ENCODE results near the gene ALDH3B1. TPM values are rescaled to one million over a fixed set of nuclear protein-coding genes. Genes with fewer than 3 reads are reported as not detected.

Gene ALDH3B1
- polyA plus RNA-seq, 3 donors, result 79.8 to 89.1 (median 86.7) TPM

DNA sequence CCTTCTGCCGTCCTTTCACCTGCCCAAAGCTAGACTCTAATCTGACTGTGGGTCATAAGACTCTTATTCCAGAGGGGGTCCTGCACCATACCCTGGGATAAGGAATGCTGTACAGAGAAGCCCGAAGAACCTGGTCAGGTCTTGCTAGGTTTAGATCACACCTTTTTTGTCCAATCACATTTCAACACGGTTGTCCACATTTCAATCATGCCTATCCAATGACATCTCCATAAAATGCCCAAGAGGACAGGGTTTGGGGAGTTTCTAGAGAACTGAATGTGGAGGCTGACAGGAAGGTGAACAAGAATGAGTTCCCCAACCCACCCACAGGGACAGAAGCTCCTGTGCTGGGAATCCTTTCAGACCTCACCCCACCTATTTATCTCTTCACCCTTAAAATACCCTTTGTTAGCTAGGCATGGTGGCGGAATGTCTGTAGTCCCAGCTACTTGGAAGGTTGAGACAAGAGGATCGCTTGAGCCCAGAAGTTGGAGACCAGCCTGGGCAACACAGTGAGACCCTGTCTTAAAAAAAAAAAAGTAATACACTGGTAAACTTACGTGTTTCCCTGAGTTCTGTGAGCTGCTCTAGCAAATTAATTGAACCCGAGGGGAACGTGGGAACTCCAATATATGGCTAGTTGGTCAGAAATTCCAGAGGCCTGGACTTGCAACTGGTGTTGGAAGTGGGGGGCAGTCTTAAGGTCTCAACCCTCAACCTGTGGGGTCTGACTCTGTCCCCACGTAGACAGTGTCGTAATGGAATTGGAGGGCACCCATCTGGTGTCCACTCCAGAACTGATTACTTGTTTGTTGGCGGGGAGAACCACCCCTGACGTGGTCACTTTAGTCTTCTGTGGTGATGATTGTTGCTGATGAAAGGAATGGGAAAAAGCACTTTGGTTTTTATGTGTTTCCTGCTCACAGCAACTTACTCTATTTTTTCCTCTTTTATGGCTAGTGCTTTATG is 46.5 kb downstream of the ALDH3B1 start:
- Histone ChIP-seq H3K79me2 (ENCODE audit: insufficient read depth, low read length) (no peaks in the 10 kb centered on the region), H3K9me3 (replicated peaks in 1 of 2; ENCODE audit: control insufficient read depth in 1 of 2, insufficient read depth in 1 of 2, low read length in 2 of 2) (no peaks in the 10 kb centered on the region), H3K9ac (ENCODE audit: insufficient read depth, low read length, poor library complexity, severe bottlenecking) (no peak overlapping the region), H3K4me1 (ENCODE audit: control insufficient read depth in 1 of 2, insufficient read depth in 2 of 2, low read length in 2 of 2) (no peaks in the 10 kb centered on the region), H2AFZ (ENCODE audit: insufficient read depth, low read depth, low read length, poor library complexity, severe bottlenecking) (no peak overlapping the region), H3K4me2 (replicated peaks; ENCODE audit: extremely low read depth, low read length, poor library complexity, severe bottlenecking) (no peak overlapping the region), H3K4me3 (replicated peaks in 1 of 3; ENCODE audit: low read depth in 2 of 3, low read length in 3 of 3) (no peak overlapping the region), H4K20me1 (ENCODE audit: insufficient read depth, low read length) (peaks cover 28% of the 10 kb centered on the region), H3K27me3 (ENCODE audit: control insufficient read depth in 2 of 2, insufficient read depth in 2 of 2, low read length in 2 of 2) (no peaks in the 10 kb centered on the region), H3K36me3 (replicated peaks in 1 of 2; ENCODE audit: control insufficient read depth in 1 of 2, insufficient read depth in 2 of 2, low read length in 2 of 2) (peaks cover 23 to 59% of the 10 kb centered on the region in 2 donors), H3K27ac (ENCODE audit: low read depth in 1 of 2, low read length in 2 of 2) (no peak overlapping the region)
- Mint-ChIP-seq H3K4me3 (no peak overlapping the region), H3K4me1 (no peaks in the 10 kb centered on the region), H3K36me3 (peaks cover 45 to 48% of the 10 kb centered on the region in 2 donors), H3K27me3 (ENCODE audit: low read depth in 3 of 3) (no peaks in the 10 kb centered on the region), H3K9me3 (peaks cover 0 to 2% (median 0%) of the 10 kb centered on the region in 7 donors), H3K27ac (peak overlapping the region in 3 of 7 donors; percentile 5 to 72 (median 41))
- 96% methylated on average over 8 of the region's 12 CpGs for WGBS (ENCODE audit: insufficient coverage)
- no peak for DNase-seq
- intact Hi-C loops (cut with micrococcal nuclease), result no loop called here
- TF ChIP-seq, protein P1, sequence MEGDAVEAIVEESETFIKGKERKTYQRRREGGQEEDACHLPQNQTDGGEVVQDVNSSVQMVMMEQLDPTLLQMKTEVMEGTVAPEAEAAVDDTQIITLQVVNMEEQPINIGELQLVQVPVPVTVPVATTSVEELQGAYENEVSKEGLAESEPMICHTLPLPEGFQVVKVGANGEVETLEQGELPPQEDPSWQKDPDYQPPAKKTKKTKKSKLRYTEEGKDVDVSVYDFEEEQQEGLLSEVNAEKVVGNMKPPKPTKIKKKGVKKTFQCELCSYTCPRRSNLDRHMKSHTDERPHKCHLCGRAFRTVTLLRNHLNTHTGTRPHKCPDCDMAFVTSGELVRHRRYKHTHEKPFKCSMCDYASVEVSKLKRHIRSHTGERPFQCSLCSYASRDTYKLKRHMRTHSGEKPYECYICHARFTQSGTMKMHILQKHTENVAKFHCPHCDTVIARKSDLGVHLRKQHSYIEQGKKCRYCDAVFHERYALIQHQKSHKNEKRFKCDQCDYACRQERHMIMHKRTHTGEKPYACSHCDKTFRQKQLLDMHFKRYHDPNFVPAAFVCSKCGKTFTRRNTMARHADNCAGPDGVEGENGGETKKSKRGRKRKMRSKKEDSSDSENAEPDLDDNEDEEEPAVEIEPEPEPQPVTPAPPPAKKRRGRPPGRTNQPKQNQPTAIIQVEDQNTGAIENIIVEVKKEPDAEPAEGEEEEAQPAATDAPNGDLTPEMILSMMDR (IDR thresholded peaks at IDR 0.05), result no peak

DNA sequence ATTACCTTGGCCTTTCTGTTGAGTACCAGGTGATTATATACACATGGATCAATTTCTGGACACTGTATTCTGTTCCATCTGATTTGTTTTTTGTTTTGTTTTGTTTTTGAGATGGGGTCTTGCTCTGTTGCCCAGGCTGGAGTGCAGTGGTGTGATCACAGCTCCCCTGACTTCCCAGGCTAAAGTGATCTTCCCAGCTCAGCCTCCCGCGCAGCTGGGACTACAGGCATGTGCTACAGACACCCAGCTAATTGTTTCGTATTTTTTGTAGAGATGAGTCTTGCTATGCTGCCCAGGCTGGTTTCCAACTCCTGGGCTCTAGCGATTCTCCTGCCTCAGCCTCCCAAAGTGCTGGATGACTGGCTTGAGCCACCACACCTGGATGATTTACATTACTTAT is 47.7 kb downstream of the ALDH3B1 start:
- Histone ChIP-seq H3K79me2 (ENCODE audit: insufficient read depth, low read length) (no peaks in the 10 kb centered on the region), H4K20me1 (ENCODE audit: insufficient read depth, low read length) (peaks cover 16% of the 10 kb centered on the region), H2AFZ (ENCODE audit: insufficient read depth, low read depth, low read length, poor library complexity, severe bottlenecking) (no peak overlapping the region), H3K36me3 (replicated peaks in 1 of 2; ENCODE audit: control insufficient read depth in 1 of 2, insufficient read depth in 2 of 2, low read length in 2 of 2) (peaks cover 22 to 59% of the 10 kb centered on the region in 2 donors), H3K27ac (ENCODE audit: low read depth in 1 of 2, low read length in 2 of 2) (no peak overlapping the region), H3K9ac (ENCODE audit: insufficient read depth, low read length, poor library complexity, severe bottlenecking) (no peak overlapping the region), H3K4me3 (replicated peaks in 1 of 3; ENCODE audit: low read depth in 2 of 3, low read length in 3 of 3) (no peak overlapping the region), H3K27me3 (ENCODE audit: control insufficient read depth in 2 of 2, insufficient read depth in 2 of 2, low read length in 2 of 2) (no peaks in the 10 kb centered on the region), H3K4me2 (replicated peaks; ENCODE audit: extremely low read depth, low read length, poor library complexity, severe bottlenecking) (no peak overlapping the region), H3K4me1 (ENCODE audit: control insufficient read depth in 1 of 2, insufficient read depth in 2 of 2, low read length in 2 of 2) (no peaks in the 10 kb centered on the region), H3K9me3 (replicated peaks in 1 of 2; ENCODE audit: control insufficient read depth in 1 of 2, insufficient read depth in 1 of 2, low read length in 2 of 2) (no peaks in the 10 kb centered on the region)
- 100% methylated on average over 2 of the region's 4 CpGs for WGBS (ENCODE audit: insufficient coverage)
- Mint-ChIP-seq H3K36me3 (peaks cover 44 to 48% of the 10 kb centered on the region in 2 donors), H3K27ac (peak overlapping the region in 2 of 7 donors; percentile 18 to 51), H3K27me3 (ENCODE audit: low read depth in 3 of 3) (no peaks in the 10 kb centered on the region), H3K4me1 (no peaks in the 10 kb centered on the region), H3K9me3 (no peaks in the 10 kb centered on the region), H3K4me3 (no peak overlapping the region)
- TF ChIP-seq, protein P1 (IDR thresholded peaks at IDR 0.05), result no peak
- intact Hi-C loops (cut with micrococcal nuclease), result no loop called here
- DNase-seq, result no peak

Measured in CD14-positive monocyte (primary cell).